GF-D8 (cell line): Measurements from ENCODE around the gene DEDD.

ENCODE experiments used
- DNase-seq: peaks from one replicate; lab custom pipeline; 2025; lab: John Stamatoyannopoulos, UW

Gene DEDD, protein sequence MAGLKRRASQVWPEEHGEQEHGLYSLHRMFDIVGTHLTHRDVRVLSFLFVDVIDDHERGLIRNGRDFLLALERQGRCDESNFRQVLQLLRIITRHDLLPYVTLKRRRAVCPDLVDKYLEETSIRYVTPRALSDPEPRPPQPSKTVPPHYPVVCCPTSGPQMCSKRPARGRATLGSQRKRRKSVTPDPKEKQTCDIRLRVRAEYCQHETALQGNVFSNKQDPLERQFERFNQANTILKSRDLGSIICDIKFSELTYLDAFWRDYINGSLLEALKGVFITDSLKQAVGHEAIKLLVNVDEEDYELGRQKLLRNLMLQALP

GRCh38 chr1:161132410-161133219, at the start of gene DEDD:
Gene DEDD, minus strand, starts transcription at chr1:161132667. Its CDS starts 8,205 bp downstream, at chr1:161124462.
- peak; percentile 94 for DNase-seq

GRCh38 chr1:161182214-161182613, 49.7 kb upstream of the DEDD start:
- DNase-seq = no peak

DNA sequence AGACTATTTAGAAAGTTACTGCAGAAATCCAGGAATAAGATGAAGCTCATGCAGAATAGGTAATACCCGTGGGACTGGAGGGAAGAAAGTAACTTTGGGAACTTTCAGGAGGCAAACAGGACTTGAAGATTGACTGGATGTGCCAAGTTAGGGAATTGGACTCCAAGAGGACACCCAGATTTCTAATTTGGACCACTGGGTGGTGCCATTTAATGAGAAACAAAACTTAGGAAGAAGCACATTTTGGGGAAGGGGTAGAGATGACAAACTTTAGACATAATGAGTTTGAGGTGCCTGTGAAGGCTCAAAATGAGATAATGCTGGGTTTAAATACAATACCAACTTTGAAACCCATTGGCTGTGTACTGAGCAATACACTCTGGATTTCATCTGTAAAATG, 48.2 kb upstream of the DEDD start:
- DNase-seq = no peak

GRCh38 chr1:161179698-161180097, 47.2 kb upstream of the DEDD start:
- DNase-seq = no peak

GRCh38 chr1:161177936-161178244, 45.4 kb upstream of the DEDD start:
- DNase-seq = no peak

- DNase-seq = peak; percentile 80
These were observed 44.9 kb upstream of the DEDD start, which contains the start of gene B4GALT3 for GRCh38 chr1:161177112-161177935. Gene B4GALT3, minus strand, starts transcription at chr1:161177507. Its CDS starts 1,447 bp downstream, at chr1:161176060.

DNA sequence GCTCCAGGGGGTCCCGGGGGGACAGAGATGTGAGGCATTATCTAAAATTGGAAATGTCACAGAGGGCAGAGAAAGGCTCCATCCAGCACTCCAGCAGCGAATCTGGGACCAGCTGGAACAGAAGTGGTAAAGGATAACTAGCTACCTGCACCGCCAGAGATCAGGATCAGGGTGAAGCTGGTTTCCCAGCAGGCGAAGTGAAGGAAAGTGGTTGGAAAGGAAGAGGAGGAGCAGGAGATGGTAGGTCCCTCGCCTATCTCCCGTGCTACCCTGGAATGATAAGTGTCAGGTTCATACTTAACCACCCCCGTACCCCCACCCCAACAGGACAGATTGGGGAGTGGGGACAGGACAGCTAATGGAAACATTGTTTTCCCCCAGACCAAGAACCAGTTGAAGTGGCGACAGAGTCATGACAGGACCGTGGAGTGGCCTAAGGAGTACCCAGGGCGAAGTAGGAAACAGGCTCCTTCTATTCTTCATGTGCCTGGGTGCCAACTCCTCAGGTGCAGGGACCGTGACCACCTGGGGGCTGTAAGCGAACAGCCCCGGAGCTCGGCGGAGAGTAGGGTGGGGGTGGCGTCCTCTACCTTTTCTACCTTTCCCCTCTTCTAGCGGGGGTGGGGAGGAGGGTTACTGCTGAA, 44.1 kb upstream of the DEDD start:
- DNase-seq = no peak

DNA sequence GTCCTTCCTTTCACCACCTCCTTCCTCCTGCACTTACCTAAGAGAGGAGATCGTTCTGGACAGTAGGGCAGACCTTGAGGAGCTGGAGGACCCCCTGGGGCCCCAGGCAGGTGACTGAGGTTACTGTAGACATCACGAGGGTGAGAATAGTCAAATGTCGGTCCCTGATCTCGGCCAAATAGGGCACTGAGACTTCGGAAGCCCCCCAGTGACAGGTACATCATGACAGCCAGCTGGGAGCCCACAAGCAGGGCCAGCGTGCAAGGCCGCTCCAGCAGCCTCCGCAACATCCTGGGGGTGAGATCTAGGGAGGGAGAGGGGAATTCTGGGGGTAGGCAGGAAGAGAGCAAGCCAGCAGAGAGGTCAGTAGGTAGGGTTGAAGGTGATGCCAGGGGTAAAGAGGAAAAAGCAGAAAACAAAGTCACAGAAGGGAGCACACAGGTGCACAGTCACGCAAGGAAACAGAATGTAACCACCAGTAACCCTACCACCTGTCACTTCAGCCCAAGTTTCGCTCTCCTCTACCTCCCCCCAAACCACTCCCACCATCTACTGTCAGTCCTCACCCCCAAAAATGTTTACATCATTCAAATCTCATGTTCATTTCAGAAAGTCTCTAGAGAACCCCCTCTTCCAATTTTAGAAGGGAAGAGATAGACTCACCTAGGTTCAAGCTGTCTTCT, 43.4 kb upstream of the DEDD start:
- no peak for DNase-seq

- DNase-seq = no peak
These were observed 42.4 kb upstream of the DEDD start for GRCh38 chr1:161174911-161175310.

GRCh38 chr1:161173711-161174110, 41.2 kb upstream of the DEDD start:
- DNase-seq = no peak

DNA sequence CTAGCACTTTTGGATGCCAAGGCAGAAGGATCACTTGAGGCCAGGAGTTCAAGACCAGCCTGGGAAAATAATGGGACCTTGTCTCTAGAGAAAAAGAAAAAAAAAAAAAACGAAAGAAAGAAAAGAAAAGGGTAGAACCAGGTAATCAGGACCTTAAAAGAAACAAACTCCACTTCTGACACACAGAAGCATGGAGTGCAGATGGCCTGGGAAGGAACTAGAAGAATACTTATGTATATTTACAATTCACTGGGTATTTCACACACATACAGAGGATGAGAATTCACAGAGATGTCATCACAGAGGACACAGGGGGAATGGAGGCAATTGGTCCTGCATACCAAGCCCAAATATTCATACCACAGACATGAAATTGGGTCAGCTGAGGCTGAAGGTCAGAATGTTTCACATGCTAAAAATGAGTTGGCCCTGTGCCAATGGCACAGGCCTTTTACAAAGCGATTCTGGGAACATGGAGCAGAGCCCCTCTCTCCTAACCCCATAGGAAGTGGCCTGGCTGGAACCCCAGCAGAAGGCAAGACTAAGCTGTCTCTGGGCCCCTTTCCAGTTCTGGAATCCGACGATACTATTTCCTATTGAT, 40.4 kb upstream of the DEDD start:
- no peak for DNase-seq

- DNase-seq = no peak
These were observed 39.9 kb upstream of the DEDD start for GRCh38 chr1:161172349-161172748.

- DNase-seq = no peak
These were observed 39.2 kb upstream of the DEDD start for GRCh38 chr1:161171696-161172095.

GRCh38 chr1:161171191-161171590, 38.7 kb upstream of the DEDD start:
- no peak for DNase-seq

- DNase-seq = no peak
These were observed 36.4 kb upstream of the DEDD start for GRCh38 chr1:161168906-161169305.

DNA sequence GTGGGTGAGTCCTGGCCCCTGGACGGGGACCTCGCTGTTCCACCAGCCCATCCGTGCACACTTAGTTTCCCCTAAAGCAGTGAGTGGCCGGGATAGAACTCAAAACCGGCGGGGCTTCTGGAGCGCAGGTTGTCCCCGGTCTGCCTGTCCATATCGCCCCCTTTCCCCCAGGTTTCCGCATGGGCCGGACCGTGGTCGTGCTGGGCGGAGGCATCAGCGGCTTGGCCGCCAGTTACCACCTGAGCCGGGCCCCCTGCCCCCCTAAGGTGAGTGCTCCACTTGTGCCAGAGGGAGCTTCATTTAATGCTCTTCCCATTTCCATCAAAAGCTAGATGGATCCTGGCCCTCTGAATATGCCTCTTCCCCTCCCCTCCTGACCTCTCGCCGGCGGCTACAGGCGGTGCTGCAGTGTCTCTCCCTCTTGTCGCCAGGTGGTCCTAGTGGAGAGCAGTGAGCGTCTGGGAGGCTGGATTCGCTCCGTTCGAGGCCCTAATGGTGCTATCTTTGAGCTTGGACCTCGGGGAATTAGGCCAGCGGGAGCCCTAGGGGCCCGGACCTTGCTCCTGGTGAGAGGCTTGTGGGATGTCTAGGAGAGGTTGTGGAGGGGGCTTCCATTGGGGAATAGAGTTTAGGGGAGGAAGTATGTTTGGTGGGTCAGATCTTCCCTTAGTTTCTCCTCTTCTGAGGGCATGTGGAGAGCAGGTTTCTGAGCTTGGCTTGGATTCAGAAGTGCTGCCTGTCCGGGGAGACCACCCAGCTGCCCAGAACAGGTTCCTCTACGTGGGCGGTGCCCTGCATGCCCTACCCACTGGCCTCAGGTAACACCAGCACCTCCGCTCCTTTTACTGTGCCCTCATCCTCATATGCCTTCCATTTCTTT, 34.4 kb upstream of the DEDD start:
- no peak for DNase-seq

DNA sequence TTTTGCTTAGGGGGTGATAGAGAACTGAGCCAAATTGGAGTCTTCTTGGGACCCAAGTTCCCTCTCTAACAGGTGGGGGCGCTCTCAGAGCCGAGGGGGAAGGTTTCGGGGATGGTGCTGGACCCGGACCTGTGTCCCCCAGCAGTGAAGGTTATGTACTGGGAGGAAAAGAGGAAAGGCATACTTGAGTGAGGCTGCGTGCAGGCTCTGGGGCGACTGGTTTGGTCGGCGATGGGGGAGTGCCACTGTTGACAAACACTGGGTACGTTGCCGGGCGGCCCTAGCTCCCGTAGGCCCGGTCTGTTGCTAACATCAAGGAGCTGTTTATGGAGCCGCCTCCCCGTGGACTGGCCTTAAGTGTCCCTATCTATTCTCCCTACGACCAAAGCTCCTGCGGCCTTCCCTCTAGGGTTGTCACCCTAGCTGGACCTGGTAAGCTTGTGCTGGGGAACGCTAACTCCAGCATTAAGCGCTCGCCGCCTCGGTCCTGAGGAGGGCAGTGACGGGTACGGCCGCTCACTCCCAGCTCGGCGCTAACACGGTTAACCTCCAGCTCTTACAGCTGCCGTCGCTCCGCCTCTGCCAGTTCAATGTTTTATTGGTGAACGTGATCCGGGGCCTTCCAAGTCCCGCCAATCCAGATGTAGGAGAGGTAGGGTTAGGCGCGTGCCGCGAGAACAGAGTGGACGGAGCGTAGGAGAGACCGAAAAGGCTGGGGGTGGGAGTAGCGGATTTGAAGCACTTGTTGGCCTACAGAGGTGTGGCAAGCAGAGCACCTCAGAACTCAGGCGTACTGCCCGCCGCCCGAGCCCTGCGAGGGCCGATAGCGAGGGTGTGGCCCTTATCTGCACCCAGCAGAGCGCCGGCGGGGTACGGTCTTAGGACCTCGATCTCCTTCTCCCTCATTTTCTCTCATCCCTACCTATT, 33.5 kb upstream of the DEDD start, which contains the start of gene PPOX:
Gene PPOX, plus strand, starts transcription at position 685 of the 927 bp plus-strand sequence. CDS start 422 bp downstream, outside the sequence.
- DNase-seq = peak; percentile 94

DNA sequence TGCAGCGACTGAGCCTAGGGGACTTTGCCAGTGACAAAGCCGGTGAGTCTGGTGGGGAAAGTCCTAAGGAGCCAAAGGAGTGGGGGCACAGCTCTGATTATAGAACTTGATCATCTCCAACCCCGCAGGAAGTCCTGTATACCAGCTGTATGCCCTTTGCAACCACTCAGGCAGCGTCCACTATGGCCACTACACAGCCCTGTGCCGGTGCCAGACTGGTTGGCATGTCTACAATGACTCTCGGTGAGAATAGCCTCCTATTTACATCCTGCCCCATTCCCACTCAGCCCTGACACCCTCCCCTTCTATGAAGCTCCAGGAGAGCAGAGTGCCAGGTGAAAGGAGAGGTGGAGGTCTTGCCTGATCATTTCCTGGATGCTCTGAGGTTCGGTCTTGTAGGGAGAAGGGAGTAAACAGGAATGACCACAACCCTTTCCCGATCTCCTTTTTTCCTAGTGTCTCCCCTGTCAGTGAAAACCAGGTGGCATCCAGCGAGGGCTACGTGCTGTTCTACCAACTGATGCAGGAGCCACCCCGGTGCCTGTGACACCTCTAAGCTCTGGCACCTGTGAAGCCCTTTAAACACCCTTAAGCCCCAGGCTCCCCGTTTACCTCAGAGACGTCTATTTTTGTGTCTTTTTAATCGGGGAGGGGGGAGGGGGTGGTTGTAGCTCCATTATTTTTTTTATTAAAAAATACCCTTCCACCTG, 32.6 kb upstream of the DEDD start:
- no peak for DNase-seq
